NCI-H128 (cell line): ENCODE data around the gene ZNF775.

ENCODE experiments used
- DNase-seq: peaks from one replicate; lab custom pipeline; 2025; ENCODE audit not compliant: unreplicated experiment; lab: John Stamatoyannopoulos, UW

ZNF775 gene

DNA sequence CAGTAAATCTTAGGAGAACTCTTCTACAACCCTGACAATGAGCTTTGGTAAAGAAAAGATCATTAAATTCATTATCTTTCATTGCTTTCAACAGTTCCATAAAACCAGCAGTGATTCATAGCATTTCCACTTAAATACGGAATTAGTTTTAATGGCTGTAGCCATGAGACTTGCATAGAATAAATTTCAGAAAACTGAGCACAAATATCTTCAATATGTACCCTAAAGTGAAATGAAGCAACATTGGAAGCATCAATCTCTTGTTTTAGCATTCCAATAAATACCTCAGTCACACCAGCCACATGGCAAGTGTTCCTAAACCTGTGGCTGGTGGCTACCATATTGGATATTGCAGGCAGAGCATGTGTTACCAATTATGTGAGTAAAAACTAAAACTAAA is 34.1 kb upstream of the ZNF775 start:
- DNase-seq: no peak

- DNase-seq: no peak
These were observed 32.2 kb upstream of the ZNF775 start for GRCh38 chr7:150346922-150347321.

- no peak for DNase-seq
These were observed 27.4 kb upstream of the ZNF775 start for GRCh38 chr7:150351587-150352194.

- no peak for DNase-seq
These were observed 23.5 kb upstream of the ZNF775 start for GRCh38 chr7:150355666-150356059.

DNA sequence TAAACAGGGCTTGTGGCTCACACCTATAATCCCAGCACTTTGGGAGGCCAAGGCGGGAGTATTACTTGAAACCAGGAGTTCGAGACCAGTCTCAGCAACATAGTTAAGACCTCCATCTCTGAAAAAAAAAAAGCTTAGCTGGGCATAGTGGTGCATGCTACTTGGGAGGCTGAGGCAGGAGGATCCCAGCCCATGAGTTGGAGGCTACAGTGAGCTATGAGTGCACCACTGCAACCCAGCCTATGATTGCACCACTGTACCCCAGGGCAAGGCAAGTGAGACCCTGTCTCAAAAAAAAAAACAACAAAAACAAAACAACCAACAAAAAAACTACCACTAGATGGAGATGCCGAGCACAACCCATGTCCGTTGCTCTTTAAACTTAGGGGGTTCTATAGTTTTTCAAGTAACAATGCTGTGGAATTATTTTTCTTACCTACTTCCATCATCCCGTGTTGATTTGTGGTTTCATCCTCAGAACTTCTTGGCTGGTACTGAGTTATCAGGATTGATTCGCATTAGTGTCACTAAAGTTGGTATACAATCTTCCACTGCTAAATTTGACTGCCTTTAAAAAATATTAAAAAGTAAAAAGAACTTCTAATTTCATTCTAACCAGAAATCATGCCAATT is 22.7 kb upstream of the ZNF775 start:
- DNase-seq: no peak

DNA sequence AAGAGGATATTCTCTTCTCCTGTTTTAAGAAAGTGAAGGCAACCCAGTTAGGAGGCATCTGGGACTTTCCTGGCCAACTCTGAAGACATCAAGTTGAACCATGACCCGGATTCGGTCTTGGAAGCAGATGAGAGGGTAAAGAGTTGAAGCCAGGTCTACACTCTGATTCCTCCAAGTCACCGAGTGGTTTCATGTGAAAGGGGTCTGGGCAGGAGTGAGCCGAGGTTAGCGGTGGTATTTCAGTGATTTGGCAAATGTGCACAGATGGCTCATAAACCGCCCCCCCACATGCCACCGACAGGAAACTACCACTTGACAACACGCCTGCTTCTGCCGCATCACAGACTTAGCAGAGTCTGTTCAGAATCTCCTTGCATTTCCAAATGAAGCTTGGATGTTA is 21.9 kb upstream of the ZNF775 start:
- DNase-seq: no peak

DNA sequence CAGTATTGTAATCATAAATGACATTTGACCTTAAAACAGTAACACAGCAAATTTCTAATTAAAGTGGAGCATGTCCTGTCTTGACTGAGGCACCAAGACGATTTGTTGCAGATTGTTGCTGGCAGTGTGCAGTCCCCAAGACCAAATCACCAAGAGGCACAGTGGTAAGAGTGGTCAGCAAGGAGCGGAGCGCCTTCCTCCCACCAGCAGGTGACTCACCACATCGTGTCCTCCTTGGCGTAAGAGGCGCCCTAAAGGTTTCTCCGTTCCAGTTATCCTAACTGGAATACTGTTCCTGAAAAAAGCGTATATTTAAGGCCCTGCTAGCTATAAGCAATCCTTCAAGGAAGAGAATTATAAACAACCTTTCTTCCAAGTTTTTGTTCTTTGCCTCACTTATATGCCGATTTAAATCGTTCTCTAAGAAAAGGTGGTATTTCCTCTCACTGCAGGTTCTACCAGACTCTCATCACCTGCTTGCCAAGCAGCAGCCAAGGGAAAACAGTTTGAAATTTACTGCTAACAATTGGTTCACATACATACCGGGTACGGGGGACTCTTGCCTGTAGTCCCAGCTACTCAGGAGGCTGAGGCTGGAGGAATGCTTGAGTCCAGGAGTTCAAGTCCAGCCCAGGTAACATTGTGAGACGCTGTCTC is 21.2 kb upstream of the ZNF775 start:
- DNase-seq: no peak

DNA sequence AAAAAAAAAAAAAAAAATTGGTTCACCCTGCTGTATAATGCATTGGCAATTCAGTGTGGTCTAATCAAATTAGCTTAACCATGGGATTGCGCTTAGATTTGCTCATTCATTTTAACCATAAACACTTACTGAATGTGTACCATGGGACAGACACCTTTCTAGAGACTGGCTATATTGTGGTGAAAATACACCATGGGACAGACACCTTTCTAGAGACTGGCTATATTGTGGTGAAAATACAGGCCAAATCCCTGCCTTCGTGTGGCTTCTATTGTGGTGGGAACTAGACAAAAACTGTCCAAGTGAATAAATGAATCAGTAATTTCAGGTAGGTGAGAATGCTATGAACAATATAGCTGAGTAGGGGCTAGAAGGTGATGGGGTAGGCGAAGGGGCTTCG is 20.7 kb upstream of the ZNF775 start:
- no peak for DNase-seq

GRCh38 chr7:150358988-150359621 is 20.0 kb upstream of the ZNF775 start:
- no peak for DNase-seq

GRCh38 chr7:150359622-150360362 is 19.3 kb upstream of the ZNF775 start:
- no peak for DNase-seq

DNA sequence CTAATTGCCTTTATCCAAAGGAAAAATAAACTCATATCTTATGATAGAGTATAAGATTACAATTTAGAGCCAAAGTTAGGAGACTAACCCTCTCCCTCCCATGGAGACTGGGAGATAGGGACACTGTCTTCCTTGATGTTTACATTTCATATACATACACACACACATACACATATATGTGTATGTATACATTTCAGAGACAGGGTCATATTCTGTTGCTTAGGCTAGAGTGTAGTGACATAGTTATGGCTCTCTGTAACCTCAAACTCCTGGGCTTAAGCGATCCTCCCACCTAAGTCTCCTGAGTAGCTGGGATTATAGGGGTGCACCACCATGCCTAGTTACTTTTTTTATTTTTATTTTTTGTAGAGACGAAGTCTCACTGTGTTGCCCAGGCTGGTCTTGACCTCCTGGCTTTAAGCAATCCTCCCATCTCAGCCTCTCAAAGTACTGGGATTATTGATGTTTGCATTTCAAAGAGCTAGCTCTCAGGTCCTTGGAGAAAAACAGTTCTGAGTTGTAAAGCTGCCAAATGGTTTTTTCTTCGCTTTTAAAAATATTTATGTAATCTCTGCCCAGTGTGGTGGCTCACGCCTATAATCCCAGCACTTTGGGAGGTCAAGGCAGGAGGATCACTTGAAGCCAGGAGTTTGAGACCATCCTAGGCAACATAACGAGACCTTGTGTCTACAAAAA is 18.6 kb upstream of the ZNF775 start:
- DNase-seq: no peak

DNA sequence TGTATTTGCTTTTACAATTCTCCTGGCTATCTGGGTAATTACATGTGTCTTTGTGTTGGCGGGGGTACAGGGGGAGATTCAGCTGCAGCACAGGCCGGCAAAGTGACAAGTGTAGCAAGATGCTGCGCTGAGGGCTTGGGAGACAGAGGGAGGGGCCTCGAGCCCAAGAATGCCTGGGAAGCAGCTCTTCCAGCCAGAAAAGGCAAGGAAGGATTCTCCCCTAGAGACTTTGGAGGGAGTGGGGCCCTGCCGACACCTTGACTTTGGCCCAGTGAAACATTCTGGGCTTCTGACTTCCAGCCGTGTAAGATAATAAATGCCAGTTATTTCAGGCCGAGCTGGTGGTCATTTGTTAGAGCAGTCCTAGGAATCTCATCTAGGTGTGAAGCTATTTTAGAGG is 17.7 kb upstream of the ZNF775 start:
- no peak for DNase-seq

- DNase-seq: no peak
These were observed 17.1 kb upstream of the ZNF775 start for GRCh38 chr7:150361807-150362621.

DNA sequence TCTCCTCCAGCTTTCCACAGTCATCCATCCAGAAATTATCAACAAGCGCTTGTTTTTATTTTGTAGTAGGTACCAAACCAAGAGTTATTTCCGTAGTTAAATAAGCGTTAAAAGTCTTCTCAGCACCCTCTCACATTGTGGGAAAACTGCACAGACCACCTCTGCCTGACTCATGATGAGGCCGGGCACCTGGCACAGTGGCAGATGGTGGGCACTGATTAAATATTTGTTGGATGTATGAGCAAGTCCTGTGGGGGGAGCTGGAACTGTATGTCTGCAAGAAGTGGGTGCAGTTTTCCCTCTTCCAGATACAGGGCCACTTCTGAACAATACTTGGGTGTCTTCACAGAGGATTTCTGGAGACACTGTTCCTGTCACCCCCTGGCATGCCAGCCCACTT is 15.8 kb upstream of the ZNF775 start:
- no peak for DNase-seq

- no peak for DNase-seq
These were observed 15.3 kb upstream of the ZNF775 start for GRCh38 chr7:150363872-150364271.

GRCh38 chr7:150365194-150365593 is 13.9 kb upstream of the ZNF775 start:
- no peak for DNase-seq

- no peak for DNase-seq
These were observed 13.3 kb upstream of the ZNF775 start for GRCh38 chr7:150365673-150366398.

DNA sequence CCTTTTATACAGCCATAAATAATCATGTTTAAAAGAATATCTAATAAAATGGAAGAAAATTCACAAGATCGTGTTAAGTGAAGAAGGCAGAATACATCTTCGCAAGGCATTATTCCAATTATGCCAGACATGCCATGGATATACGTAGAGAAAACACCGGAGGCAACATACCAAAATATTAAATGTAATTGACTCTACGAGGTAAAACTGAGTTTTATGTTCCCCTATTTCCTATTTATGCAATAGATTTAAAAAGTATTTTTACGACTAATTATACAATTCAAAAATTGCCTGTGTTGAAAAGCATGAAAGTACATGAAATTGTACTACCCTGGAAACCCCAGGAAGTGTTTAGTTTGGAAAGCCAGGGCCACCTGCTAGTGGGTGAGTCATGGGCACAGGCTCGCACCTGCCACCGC is 11.4 kb upstream of the ZNF775 start:
- no peak for DNase-seq

DNA sequence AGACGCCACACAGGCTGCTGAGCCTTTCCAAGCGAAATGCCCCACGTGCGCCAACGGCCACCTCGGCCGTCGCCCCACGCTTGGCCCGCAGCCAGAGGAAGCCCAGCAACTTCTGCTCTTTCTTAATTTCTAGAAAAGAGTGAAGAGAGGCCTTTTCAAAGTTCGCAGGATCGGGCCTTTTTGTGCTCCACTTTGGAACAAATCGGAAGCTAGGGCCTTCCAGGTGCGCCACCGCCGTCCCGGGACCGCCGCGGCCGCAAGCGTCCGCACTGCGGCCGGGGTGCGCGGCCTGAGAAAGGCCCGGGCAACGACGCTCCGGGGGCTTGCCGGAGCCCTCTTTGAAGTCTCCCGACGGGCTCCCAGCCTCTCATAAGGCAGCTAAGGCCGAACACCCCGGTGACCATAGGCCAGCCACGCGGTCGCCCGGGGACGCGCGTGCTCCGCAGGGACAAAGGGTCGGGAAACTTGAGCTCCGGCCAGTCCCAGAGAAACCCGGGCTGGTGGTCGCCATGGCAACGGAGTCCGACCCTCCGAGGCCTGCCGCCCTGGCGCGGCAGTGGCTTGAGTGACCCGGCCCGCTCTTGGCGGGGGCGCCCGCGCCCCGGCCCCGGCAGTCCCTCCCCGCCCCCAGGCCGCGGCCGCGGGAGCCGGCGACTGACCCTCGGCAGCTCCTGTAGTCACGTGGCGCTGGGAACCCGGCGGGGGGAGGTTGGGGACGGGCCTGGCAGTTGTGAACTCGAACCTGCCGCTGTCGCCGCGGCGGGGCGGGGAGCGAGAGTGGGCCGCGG is 10.8 kb upstream of the ZNF775 start, which contains the start of gene REPIN1:
REPIN1 (plus strand) TSS at position 727 of the 788 bp plus-strand sequence. CDS start 890 bp downstream, outside the sequence.
- peak; percentile 57 for DNase-seq
